HL-60/S4 treated with phorbol 12-myristate 13-acetate at 8.2 ng/mL for 4 days and 3 days (cell line): ENCODE measurements around the gene DOK7.

Source experiments
- in situ Hi-C: fragments of 300-500 bp; cut with MboI; formaldehyde crosslinking; loops from 2 replicates; pipeline ENCODE4 v1.15.0; 2022; ENCODE audit warnings: low sequenced_read_pairs

DOK7 gene, protein sequence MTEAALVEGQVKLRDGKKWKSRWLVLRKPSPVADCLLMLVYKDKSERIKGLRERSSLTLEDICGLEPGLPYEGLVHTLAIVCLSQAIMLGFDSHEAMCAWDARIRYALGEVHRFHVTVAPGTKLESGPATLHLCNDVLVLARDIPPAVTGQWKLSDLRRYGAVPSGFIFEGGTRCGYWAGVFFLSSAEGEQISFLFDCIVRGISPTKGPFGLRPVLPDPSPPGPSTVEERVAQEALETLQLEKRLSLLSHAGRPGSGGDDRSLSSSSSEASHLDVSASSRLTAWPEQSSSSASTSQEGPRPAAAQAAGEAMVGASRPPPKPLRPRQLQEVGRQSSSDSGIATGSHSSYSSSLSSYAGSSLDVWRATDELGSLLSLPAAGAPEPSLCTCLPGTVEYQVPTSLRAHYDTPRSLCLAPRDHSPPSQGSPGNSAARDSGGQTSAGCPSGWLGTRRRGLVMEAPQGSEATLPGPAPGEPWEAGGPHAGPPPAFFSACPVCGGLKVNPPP

DNA sequence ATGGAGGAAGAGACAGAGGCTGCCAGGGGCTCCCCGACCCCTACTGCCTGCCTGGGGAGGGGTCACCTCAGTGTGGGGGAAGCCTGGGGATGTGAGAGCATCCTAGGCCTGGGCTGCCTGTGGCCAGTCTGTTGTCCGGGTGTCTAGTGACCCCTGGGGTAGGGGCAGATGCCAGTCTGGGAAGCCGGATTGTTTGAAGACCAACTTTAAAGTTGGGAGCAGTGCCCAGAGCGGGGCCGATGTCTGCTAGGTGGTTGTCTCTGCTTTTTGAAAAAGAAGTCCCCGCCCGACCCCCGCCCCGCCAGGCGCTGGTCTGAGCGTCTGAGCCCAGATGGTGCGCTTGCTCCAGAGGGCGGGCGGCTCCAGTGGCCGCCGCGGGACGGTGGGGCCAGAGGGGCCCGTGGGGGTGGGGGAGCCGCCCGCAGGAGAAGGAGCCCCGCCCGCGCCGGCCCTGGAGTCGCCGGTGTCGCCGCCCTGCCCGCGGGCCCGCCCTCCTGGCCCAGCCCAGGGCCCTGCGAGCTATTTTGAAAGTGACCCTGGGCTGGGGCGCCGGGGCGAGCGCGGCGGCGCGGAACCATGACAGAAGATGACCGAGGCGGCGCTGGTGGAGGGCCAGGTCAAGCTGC is at the start of gene DOK7:
Gene DOK7, plus strand, starts transcription at position 517 of the 626 bp plus-strand sequence. Its CDS starts 70 bp downstream, at position 587.
- in situ Hi-C loops, result no loop called here

DNA sequence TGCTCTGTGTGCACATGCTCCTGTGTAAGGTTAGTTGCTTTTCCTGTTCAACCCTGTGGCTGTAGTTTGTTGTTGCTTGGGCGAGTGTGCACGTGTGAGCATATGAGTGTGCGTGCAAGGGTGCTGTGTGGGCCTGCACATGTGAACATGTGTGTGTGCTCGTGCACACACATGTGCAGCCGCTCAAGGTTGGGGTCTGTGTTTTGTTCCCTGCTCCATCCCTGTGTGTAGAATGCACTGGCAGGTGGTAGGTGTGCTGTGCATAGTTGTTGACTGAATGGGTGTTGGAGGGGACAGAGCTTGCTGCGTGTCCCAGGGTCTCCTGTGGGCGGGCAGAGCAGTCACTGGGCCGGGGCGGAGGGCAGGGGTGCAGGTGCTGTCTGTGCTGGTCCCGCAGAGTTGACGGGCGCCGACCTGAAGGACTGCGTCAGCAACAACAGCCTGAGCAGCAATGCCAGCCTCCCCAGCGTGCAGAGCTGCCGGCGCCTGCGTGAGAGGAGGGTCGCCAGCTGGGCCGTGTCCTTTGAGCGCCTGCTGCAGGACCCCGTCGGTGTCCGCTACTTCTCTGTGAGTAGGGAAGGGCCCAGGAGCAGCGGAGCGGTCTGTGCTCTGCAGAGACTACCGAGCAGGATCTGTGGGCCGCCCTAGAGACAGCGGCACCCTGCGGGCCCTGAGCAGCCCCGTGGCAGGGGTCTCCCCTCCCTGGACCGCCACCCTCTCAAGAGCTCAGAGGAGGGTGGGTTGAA is 49.3 kb upstream of the DOK7 start:
- in situ Hi-C loops, result no loop called here

DNA sequence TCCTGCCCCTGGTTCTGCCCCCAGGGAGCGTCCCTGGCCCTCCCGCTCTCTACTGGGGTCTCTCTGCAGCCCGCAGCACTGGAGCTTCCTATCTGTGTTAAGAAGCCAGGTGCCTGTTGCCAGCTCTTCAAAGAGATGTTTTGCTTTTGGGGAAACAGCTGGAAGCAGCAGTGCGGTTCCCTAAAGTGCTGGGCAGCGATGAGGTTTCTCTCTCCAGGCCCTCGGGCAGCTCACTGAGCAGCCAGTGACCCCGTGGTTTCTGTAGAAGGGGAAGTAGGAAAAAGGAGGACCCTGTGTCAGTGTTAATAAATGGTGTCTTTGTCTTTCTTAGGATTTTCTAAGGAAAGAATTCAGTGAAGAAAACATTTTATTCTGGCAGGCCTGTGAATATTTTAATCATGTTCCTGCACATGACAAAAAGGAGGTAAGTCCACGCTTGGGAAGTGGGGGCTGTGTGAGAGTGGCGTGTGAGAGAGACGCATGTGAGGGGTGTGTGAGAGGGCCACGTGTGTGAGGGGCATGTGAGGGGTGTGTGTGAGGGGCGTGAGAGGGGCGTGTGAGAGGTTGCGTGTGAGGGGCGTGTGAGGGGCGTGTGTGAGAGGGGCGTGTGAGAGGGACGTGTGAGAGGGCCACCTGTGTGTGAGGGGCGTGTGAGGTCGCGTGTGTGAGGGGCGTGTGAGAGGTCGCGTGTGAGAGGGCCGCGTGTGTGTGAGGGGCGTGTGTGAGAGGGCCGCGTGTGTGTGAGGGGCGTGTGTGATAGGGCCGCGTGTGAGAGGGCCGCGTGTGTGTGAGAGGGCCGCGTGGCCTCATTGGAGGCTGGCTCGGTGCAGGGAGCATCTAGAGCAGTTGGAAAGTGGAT is 48.5 kb upstream of the DOK7 start:
- in situ Hi-C loops, result no loop called here

DNA sequence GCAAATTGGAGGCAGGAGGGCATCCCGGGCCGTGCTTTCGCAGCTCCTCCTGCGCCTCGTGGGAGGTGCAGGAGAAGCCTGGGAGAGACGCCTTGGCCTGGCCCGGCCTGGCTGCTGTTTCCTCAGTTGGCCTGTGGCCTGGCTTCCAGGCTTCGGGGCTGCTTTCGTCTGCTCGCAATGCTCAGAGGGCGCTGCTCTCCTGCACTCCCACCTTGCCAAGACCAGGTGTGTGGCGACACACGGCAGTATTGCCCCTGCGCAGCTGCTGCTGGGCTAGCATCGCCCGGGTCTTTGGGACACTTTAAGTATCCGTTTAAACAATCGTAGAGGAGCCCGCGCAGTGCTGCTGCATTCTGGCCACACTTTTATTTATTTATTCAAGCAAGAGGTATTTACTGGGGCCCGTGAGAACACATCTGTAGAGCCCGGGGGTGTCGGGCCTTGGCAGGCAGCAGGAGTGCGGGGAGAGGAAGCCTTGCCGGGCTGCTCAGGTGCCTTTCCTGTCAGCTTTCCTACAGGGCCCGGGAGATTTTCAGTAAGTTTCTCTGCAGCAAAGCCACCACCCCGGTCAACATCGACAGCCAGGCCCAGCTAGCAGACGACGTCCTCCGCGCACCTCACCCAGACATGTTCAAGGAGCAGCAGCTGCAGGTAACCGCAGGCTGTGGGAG is 47.5 kb upstream of the DOK7 start:
- in situ Hi-C loops, result no loop called here

DNA sequence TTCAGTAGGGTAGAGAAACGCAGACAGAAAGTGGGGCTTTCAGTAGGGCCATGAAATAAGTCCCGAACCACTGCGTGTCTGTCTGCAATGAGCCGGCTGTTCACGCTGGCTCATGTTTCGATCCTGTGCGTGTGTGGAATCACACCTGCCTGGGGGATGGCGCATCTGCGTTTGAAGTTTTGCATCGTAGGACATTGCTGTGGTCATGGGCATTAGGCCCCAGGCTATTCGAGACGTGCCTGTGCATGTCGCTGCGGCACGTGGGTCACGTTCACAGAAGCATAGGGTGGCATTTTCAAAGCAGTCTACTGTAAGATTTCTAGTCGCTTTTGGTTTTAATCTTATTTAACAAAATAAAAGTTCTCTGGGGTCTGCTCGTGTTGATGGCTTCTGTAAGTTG is 46.8 kb upstream of the DOK7 start:
- in situ Hi-C loops, result no loop called here

DNA sequence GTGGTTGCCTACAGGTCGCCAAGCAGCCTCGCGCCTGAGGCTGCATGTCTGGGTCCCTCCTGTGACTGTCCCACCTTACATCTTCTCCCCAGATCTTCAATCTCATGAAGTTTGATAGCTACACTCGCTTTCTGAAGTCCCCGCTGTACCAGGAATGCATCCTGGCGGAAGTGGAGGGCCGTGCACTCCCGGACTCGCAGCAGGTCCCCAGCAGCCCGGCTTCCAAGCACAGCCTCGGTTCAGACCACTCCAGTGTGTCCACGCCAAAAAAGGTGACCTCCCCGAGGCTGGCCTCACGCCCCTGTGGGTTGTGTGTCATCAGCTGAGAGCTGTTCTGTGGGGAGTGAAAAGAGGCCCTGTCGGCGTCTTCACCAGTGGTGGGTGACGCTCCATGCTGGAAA is 46.3 kb upstream of the DOK7 start:
- in situ Hi-C loops, result no loop called here

DNA sequence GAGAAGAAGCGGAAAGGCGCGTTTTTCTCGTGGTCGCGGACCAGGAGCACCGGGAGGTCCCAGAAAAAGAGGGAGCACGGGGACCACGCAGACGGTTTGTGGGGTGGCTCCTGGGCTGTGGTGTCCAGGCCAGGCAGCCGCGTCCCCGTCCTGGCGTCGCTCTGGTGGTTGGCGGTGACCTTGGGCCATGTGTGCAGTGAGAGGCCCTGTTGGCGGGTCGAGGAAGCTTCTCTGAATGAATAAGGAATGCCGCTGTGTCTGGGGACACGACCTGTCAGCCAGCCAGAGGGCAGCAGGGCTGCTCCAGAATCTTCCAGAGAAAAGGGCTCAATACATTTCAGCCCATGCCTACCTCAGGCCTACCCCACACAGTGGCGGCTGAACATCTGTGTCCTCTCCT is 45.7 kb upstream of the DOK7 start:
- in situ Hi-C loops, result no loop called here

DNA sequence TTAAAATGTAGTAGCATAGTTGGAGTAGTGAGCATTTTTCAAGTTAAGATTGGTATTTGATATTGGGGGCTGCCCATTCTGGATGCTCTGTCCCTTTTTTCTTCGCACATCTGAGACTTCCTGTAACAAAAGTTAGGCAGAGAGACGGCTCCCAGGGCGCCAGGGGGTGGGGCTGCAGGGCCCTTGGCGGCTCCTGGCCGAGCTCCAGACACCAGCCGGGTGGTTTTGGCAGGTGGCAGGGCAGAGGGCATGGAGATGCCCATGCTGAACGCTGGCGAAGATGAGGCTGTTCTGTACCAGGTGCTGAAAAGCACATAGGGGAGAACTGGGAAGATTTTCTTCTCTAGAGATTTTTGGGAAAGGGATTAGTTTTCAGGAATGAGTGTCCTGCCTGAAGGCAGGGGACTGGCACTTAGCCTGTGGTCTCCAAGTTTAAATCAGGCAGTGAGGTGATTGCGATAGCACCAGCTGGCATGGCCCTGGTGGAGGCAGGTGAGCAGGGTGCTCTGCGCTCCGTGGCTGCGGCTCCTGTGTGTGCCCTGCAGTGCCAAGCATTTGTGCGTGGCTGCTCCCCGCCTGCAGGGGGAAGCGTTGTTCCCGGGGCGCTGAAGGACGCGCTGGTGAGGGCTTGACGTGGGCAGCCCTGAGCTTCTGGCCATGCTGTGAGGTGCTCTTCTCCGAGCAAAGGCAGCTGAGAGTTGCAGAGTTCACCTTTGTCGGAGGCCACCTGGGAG is 44.9 kb upstream of the DOK7 start:
- in situ Hi-C loops, result no loop called here

DNA sequence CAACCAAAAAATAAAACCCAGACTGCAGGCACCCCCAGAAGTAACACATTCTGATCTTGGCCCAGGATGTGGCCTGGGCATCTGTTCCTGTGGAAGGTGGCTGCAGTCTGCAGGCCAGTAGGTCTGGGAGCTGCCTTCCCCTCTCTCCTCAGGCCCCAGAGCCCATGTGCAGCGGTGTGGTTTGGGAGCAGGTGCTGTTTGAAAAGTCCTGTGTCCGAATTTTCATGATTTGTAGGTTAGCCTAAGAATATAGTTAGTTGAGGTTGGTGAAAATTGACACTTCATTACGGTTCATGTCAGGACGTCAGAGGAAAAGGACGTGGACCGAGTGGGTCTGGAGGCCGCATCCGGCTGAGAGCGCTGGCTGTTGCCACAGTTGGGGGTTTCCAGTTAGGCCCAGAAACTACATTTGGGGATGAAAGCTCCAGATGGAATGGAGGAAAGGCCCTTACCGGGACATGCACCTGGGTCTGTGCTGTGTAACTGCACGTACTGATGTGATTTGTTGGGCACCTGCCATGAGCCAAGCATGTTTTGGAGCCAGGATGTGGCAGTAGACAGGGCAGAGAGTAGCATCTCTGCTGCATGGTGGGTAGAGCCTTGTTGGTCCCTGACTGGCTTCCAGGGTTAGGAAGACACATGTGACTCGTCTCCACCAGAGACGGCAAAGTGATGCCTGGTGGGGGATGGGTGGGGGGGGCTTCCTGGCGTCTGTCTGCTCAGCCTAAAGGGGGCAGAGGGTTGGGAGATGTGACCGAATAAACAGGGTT is 43.1 kb upstream of the DOK7 start:
- in situ Hi-C loops, result no loop called here

DNA sequence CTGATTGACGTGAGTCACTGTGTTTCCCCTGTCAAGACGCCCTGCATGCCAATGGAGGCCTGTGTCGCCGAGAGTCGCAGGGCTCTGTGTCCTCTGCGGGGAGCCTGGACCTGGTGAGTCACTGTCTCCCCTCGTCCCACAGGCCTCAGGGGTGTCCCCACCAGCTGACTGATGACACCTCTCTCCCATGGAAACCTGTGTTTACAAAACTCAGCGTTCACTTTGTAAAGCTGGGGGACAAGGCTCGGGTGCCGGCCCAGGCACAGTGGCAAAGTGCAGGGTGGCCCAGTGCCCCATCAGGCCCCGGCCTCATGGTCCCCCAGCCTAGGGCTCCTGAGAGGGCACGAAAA is 42.5 kb upstream of the DOK7 start:
- in situ Hi-C loops, result no loop called here

DNA sequence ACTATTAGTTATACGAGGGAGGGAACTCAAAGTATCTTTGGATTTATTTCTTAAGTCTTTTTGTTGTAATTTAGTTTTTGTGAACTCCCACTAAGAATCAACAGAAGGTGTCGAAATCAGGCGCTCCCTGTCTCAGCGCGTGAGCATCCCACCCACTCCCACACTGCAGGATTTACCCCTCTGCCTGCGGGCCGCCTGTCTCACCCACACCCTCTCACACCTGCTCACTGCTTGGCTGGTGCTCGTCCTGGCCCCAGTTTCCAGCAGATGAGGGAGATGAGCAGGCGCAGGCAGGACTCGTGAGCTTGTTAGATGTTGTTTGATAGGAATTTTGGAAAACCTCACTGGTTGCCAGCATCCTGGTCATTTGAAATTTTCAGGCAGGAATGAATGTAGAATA is 42.1 kb upstream of the DOK7 start:
- in situ Hi-C loops, result no loop called here

DNA sequence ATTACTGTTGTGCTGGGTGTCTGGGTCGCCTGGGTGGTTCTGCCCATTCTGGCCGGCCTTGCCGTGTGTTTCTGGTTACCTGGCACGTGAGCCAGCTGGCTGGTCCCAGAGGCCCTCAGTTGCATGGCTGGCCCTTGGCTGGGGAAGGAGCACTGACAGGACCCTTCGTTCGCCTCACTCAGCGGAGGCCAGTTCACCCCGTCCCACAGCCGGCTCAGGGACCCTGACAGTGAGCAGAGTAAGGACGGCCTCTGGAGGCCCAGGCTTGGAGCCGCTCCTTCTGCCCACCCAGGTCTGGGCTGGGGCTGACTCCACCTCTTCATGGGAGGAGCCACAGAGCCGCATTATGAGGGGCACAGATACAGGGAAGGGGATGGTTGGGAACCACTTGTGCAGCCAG is 41.6 kb upstream of the DOK7 start:
- in situ Hi-C loops, result no loop called here

DNA sequence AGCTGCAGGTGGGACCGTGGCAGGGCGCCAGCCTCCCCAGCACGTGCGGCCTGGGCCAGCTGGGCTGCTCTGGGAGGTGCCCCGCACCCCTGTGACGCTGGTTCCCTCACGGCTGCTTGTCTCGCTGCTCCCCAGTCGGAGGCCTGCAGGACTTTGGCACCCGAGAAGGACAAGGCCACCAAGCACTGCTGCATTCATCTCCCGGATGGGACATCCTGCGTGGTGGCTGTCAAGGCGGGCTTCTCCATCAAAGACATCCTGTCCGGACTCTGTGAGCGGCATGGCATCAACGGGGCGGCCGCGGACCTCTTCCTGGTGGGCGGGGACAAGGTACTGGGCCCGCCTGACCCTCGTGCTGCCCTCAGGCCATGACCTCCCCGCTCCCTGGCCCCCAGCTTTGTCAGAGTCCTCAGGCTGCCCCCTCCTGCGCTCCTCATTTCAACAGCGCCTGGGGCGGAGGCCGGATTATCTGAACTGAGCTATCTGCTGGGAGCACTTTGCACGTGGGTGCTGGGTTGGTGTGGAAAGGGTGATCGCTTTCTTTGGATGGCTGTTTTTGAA is 40.8 kb upstream of the DOK7 start:
- in situ Hi-C loops, result no loop called here

DNA sequence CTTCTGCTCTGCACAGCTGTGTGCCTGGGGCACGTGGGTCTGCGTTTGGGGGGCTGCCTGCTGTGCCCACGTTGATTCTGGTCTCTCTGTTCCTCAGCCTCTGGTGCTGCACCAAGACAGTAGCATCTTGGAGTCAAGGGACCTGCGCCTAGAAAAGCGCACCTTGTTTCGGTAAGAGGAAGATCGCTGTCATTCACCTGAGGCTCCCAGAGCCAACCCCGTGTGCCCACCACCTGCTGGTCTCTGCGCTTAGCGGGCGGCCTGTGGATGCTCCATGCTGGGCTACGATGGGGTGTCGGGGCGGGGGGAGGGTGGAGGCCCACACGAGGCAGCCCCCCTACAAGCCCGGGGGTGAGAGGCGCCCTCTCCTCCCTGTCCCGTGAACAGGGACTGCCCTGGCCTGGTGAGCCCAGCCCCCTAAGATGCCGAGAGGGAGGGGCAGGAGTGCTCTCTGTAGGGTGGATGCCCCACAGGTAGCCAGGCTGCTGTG is 40.3 kb upstream of the DOK7 start:
- in situ Hi-C loops, result no loop called here

DNA sequence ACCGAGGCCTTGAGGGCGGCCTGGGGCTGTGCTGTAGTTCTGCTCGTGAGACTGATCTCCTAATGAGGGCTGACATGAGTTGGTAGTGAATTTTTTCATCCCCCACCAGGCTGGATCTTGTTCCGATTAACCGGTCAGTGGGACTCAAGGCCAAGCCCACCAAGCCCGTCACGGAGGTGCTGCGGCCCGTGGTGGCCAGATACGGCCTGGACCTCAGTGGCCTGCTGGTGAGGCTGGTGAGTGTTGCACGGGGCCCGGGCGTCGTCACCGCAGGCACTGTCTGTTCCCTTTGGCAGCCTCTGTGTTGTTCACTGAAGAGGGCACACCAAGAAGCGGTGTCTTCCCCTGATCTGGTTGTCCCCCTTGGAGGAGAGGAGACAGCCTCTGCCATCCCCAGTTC is 39.7 kb upstream of the DOK7 start:
- in situ Hi-C loops, result no loop called here

DNA sequence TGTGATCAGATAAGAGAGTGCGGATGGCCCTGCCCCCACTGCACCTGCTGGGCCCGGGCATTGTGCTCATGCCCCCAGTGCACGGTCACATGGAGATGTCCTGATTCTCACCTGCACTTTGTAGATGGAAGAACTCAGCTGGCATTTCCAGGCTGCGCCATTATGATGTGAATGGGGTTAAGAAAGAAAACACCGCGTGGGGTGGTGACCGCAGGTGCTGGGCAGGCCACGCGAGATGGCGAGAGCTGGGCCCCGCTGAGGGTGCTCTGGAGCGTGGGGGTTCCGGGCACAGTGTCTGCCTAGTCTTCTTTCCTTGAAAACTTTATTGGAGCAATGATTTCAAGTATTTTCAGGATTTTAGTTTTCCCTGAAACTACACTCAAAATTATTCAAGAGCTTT is 39.2 kb upstream of the DOK7 start:
- in situ Hi-C loops, result no loop called here

DNA sequence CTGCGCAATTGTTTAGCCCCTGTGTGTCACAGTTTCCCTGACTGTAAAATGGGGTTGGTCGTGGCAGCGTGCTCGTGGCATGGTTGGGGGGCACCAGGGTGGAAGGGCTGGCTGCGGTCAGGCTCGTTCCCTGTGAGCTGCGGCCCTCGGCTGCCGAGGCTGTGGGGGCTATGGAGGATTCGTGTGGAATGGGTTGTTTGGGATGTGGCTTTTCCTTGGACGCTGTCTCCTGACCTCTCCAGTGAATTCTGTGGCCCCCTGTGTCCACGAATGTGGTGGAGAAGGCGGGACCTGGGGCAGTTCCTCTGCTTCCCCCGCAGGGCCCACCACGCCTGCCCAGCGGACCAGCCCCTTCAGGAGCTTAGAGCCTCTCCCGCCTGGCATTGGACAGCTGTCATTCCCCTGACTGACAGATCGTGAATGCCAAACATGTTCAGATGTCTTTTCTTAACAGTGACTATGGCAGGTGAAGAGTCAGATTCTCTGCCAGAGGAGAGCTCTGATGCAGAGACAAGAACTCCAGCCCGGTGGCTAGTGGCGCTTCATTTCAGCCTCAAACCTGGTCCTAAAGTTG is 38.5 kb upstream of the DOK7 start:
- in situ Hi-C loops, result no loop called here

DNA sequence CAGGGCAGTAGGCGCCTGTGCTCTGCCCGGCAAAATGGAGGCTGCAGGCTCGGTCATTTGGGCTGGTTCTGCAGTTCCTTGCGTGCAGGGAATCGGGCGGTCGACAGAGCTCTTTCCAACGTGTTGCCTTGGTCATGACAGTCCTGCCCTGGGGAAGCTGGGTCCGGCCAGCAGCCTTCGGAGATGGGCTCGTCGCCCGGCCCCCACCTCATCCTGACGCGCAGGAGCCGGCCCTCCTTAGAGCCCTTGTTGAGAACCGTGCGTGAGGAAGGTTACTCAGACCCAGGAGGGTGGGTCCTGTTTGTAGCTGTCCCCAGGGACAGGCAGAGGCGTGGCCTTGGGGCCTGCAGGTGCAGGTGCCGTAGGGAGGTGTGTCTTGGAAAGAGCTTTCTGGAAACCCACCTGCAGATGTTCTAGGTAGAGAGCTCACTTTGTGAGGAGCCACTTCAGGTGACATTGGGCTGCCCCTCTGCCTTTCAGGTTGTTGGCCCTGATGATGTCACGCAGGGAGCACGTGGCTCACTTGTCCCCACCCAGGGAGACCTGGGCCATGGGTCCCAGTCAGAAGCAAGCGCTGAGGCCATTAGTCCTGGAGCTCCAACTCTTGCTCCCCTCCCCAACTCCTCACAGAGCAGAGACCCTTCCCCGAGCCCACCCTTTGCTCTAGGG is 36.5 kb upstream of the DOK7 start:
- in situ Hi-C loops, result no loop called here
